IMR-90 (cell line): ENCODE measurements around the gene ZG16B. TPM values are rescaled to one million over a fixed set of nuclear protein-coding genes. Genes with fewer than 3 reads are reported as not detected.

Experiments used
- ATAC-seq: fragments of 200-7000 bp; cut with Tn5 transposase; 2 replicates; pipeline ENCODE4 v1.9.1; 2020; ENCODE audit warnings: low read depth, mild to moderate bottlenecking, moderate library complexity
- BruUV-seq: library from RNA; stranded (reverse); fragments of 400-500 nt; replicated peaks from 2 replicates; lab custom pipeline; 2021; lab: Mats Ljungman, UMichigan
- CTCF ChIA-PET: fragments of 300-600 bp; formaldehyde crosslinking; extraction: SDS; loops from one replicate; lab custom pipeline; 2021; ENCODE audit warnings: antibody characterized with exemption; lab: Yijun Ruan, JAX
- POLR2A ChIA-PET: fragments of 300-600 bp; sonication (Branson Sonifier 250); formaldehyde crosslinking; loops from one replicate; lab custom pipeline; 2022; ENCODE audit warnings: antibody characterized with exemption; ENCODE audit not compliant: unreplicated experiment; lab: Charles Lee
- DNase-seq: peaks from one replicate; pipeline ENCODE4 v3.0.0; 2013
- H2AFZ ChIP-seq: replicated peaks from 2 replicates; pipeline ENCODE3; 2013; ENCODE audit warnings: low read length, mild to moderate bottlenecking; ENCODE audit not compliant: poor library complexity
- H2AK5ac ChIP-seq: 2 replicates; pipeline ENCODE4 v1.6.1; 2013; ENCODE audit warnings: low read depth, low read length, inconsistent platforms
- H2AK9ac ChIP-seq: replicated peaks from 2 replicates; pipeline ENCODE3; 2013; ENCODE audit warnings: mild to moderate bottlenecking, low read depth, low read length, moderate library complexity; ENCODE audit not compliant: poor library complexity
- H2BK120ac ChIP-seq: 2 replicates; pipeline ENCODE4 v1.6.1; 2013; ENCODE audit warnings: low read depth, low read length, inconsistent platforms
- H2BK15ac ChIP-seq: 3 replicates; pipeline ENCODE4 v1.6.1; 2013; ENCODE audit warnings: low read depth, low read length, inconsistent platforms
- H2BK20ac ChIP-seq: 2 replicates; pipeline ENCODE4 v1.6.1; 2013; ENCODE audit warnings: low read depth, mild to moderate bottlenecking, inconsistent platforms, low read length, moderate library complexity
- H2BK5ac ChIP-seq: 2 replicates; pipeline ENCODE4 v1.6.1; 2013; ENCODE audit warnings: mild to moderate bottlenecking, low read depth, low read length, inconsistent platforms; ENCODE audit not compliant: poor library complexity, severe bottlenecking
- H3K14ac ChIP-seq: replicated peaks from 2 replicates; pipeline ENCODE4 v1.6.1; 2013; ENCODE audit warnings: low read depth, low read length, inconsistent platforms
- H3K18ac ChIP-seq: 2 replicates; pipeline ENCODE4 v1.6.1; 2013; ENCODE audit warnings: low read depth, low read length, control low read depth
- H3K23ac ChIP-seq: 2 replicates; pipeline ENCODE4 v1.6.1; 2013; ENCODE audit warnings: low read depth, low read length, inconsistent platforms
- H3K27ac ChIP-seq: 2 replicates; pipeline ENCODE4 v1.5.1; 2013; ENCODE audit warnings: mild to moderate bottlenecking, control low read depth, low read length; ENCODE audit not compliant: insufficient read depth
- H3K27me3 ChIP-seq: 2 replicates; pipeline ENCODE4 v1.6.1; 2013; ENCODE audit warnings: low read length; ENCODE audit not compliant: control insufficient read depth, insufficient read depth
- H3K36me3 ChIP-seq: 2 replicates; pipeline ENCODE4 v1.6.1; 2013; ENCODE audit warnings: low read length, mixed read lengths; ENCODE audit not compliant: control insufficient read depth, insufficient read depth
- H3K4ac ChIP-seq: 2 replicates; pipeline ENCODE4 v1.6.1; 2013; ENCODE audit warnings: low read depth, low read length, inconsistent platforms
- H3K4me1 ChIP-seq: 2 replicates; pipeline ENCODE4 v1.6.1; 2013; ENCODE audit warnings: low read length, mixed read lengths; ENCODE audit not compliant: control insufficient read depth, insufficient read depth
- H3K4me2 ChIP-seq: 2 replicates; pipeline ENCODE4 v1.6.1; 2013; ENCODE audit warnings: low read depth, mild to moderate bottlenecking, control low read depth, low read length, moderate library complexity
- H3K4me3 ChIP-seq: 2 replicates; pipeline ENCODE4 v1.5.1; 2013; ENCODE audit warnings: low read depth, mild to moderate bottlenecking, control low read depth, low read length, moderate library complexity; ENCODE audit not compliant: insufficient read depth
- H3K56ac ChIP-seq: 2 replicates; pipeline ENCODE4 v1.6.1; 2013; ENCODE audit warnings: low read length, inconsistent platforms; ENCODE audit not compliant: insufficient read depth; ENCODE audit errors: extremely low read depth
- H3K79me1 ChIP-seq, 2 experiments: 2 replicates each; pipeline ENCODE4 v1.6.1; 2013; ENCODE audit warnings: low read length in 2 of 2, inconsistent platforms in 1 of 2, low read depth in 1 of 2
- H3K9ac ChIP-seq: 2 replicates; pipeline ENCODE4 v1.6.1; 2013; ENCODE audit warnings: low read depth, low read length, control low read depth
- H3K9me1 ChIP-seq: 2 replicates; pipeline ENCODE4 v1.6.1; 2013; ENCODE audit warnings: low read length, inconsistent platforms; ENCODE audit not compliant: insufficient read depth
- H3K9me3 ChIP-seq: 2 replicates; pipeline ENCODE4 v1.6.1; 2013; ENCODE audit warnings: low read length; ENCODE audit not compliant: control insufficient read depth, insufficient read depth
- H4K20me1 ChIP-seq: 2 replicates; pipeline ENCODE4 v1.6.1; 2013; ENCODE audit warnings: low read length, inconsistent platforms; ENCODE audit not compliant: insufficient read depth
- H4K5ac ChIP-seq: 2 replicates; pipeline ENCODE4 v1.6.1; 2013; ENCODE audit warnings: mild to moderate bottlenecking, low read depth, low read length, control low read depth
- H4K8ac ChIP-seq, 2 experiments: 2 replicates each; pipeline ENCODE4 v1.6.1; 2013; ENCODE audit warnings: low read depth in 2 of 2, low read length in 2 of 2, control low read depth in 1 of 2, inconsistent platforms in 1 of 2
- H4K91ac ChIP-seq: 2 replicates; pipeline ENCODE4 v1.6.1; 2013; ENCODE audit warnings: low read depth, low read length, inconsistent platforms; ENCODE audit not compliant: insufficient read depth
- FOS ChIP-seq: fragments of 150-350 bp; IDR thresholded peaks from 2 replicates; pipeline ENCODE4 v1.6.1; 2016; ENCODE audit warnings: low read depth, low read length
- NFE2L2 ChIP-seq: fragments of 150-350 bp; IDR thresholded peaks from 2 replicates; pipeline ENCODE4 v1.6.1; 2016; ENCODE audit warnings: low read depth, mild to moderate bottlenecking, low read length
- RCOR1 ChIP-seq: IDR thresholded peaks from 2 replicates; pipeline ENCODE4 v1.6.1; 2012; ENCODE audit warnings: mild to moderate bottlenecking, low read length, improper control_type of control experiment; ENCODE audit not compliant: insufficient replicate concordance
- SMC3 ChIP-seq: fragments of 150-350 bp; IDR thresholded peaks from 2 replicates; pipeline ENCODE4 v1.6.1; 2016; ENCODE audit warnings: low read depth, mild to moderate bottlenecking, antibody characterized with exemption, low read length, moderate library complexity
- WGBS, 2 experiments: methylation state at CpG; one replicate each; pipeline versions ENCODE4 v1.1.5 to v1.1.7; 2013; ENCODE audit warnings: missing lambda C conversion rate in 2 of 2; ENCODE audit not compliant: insufficient read length in 1 of 2; ENCODE audit errors: extremely low coverage in 2 of 2; 5-methylcytosine and 5-hydroxymethylcytosine counted together
- dilution Hi-C: fragments of 300-500 bp; cut with HindIII; formaldehyde crosslinking; loops from one replicate; pipeline ENCODE4 v1.14.3; 2018; ENCODE audit warnings: low sequenced_read_pairs; ENCODE audit not compliant: unreplicated experiment
- in situ Hi-C: fragments of 300-500 bp; cut with MboI; formaldehyde crosslinking; loops from 3 replicates; pipeline ENCODE4 v1.14.3; 2019; ENCODE audit warnings: low sequenced_read_pairs, inconsistent platforms, mixed read lengths
- intact Hi-C: fragments of 100-400 bp; cut with micrococcal nuclease; formaldehyde crosslinking; loops from 2 replicates; pipeline ENCODE4 v1.10.0; 2022
- polyA plus RNA-seq, 3 experiments: library from polyadenylated mRNA; depleted of rRNA; stranded (reverse); fragments of >200 nt; gene quantifications; 2 replicates each; pipeline ENCODE4 v1.2.3, GENCODE V29; 2012; ENCODE audit warnings: low replicate concordance in 1 of 3
- total RNA-seq: library from RNA; depleted of rRNA; stranded (reverse); fragments of >200 nt; gene quantifications from 2 replicates; pipeline ENCODE4 v1.2.3, GENCODE V29; 2012
- TF ChIP-seq, protein P1 (sequence below): fragments of 150-350 bp; IDR thresholded peaks from 2 replicates; pipeline ENCODE4 v1.6.1; 2016; ENCODE audit warnings: low read depth, mild to moderate bottlenecking, low read length, moderate library complexity, borderline replicate concordance
- TF ChIP-seq, protein P2 (sequence below): conservative IDR thresholded peaks from 2 replicates; pipeline ENCODE4 v1.5.1; 2012; ENCODE audit warnings: mild to moderate bottlenecking, low read depth, low read length, improper control_type of control experiment

Gene ZG16B
- total and polyA plus RNA-seq, 2 of the 4 experiments (the other 2 are of a cell fraction): 0.54 to 0.65 TPM

DNA sequence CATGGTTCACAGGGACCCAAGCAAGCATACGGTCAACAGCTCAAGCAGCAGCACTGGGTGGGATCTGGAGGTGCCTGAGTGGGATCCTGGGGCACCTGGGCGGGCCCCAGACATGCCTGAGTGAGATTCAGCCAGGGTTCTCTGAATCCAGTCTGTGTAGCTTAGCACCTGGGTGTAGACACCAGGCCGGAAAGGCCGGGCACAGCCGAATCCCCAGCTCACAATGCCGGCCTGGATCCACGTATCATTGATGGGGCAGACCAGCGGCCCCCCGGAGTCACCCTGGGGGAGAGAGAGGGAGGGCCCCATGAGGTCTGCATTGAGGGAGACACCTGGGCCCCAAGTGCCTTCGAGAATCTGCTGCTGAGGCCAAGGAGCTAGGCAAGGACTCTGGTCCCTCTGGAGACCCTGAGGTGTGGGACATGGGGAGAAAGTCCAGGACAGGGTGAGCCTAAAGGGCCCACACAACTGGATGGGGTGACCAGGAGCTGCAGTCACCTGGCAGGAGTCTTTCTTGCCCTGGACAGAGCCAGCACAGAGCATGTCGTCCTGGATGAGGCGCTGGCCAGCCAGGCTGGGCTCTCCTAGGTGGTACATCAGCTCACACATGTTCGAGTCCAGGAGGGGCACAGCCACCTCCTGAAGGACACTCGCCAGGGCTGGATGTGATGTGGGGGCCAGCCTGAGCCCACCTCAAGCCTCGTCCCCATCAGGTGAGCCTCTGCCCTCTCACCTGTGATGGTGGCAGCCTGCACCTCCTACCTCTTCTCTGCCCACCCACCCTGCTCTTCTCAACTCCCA is 9.7 kb downstream of the ZG16B start:
- H3K4me2 ChIP-seq: no peak overlapping the region
- H3K14ac ChIP-seq: no peak overlapping the region
- no peak overlapping the region for H3K9ac ChIP-seq
- H2BK120ac ChIP-seq: no peak overlapping the region; the same call in 1 of the 2 replicates
- H2AK5ac ChIP-seq: peak overlapping the region; percentile 59
- H2AK9ac ChIP-seq: peak overlapping the region; percentile 94
- no peak overlapping the region for H4K5ac ChIP-seq
- H3K18ac ChIP-seq: no peak overlapping the region
- dilution Hi-C loops (no loop called here), in situ Hi-C loops (loop anchor here (10.0 kb wide), 1 partner anchor 75 kb away; the partner anchor contains the start of gene FLYWCH1), intact Hi-C loops (loop anchor here (1.0 to 5.0 kb wide), 3 partner anchors 28 to 79 kb away; no protein-coding TSS in a partner anchor)
- peak overlapping the region in 1 of 2 experiments; percentile 45; a peak in 1 of 4 replicates for H4K8ac ChIP-seq
- BruUV-seq: no TSS peak
- no peak overlapping the region for H3K4me3 ChIP-seq
- H3K23ac ChIP-seq: no peak overlapping the region
- ATAC-seq (no peak), DNase-seq (no peak)
- no peaks in the 10 kb centered on the region for H3K36me3 ChIP-seq
- POLR2A ChIA-PET: interaction anchor here (1.8 kb wide), 1 partner anchor 28 kb away, joined by 6 read pairs; no protein-coding TSS in a partner anchor
- TF ChIP-seq, protein P1, sequence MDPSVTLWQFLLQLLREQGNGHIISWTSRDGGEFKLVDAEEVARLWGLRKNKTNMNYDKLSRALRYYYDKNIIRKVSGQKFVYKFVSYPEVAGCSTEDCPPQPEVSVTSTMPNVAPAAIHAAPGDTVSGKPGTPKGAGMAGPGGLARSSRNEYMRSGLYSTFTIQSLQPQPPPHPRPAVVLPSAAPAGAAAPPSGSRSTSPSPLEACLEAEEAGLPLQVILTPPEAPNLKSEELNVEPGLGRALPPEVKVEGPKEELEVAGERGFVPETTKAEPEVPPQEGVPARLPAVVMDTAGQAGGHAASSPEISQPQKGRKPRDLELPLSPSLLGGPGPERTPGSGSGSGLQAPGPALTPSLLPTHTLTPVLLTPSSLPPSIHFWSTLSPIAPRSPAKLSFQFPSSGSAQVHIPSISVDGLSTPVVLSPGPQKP: no peak
- TF ChIP-seq NFE2L2: no peak
- TF ChIP-seq FOS: no peak
- TF ChIP-seq SMC3: no peak
- TF ChIP-seq RCOR1: no peak
- TF ChIP-seq, protein P2, sequence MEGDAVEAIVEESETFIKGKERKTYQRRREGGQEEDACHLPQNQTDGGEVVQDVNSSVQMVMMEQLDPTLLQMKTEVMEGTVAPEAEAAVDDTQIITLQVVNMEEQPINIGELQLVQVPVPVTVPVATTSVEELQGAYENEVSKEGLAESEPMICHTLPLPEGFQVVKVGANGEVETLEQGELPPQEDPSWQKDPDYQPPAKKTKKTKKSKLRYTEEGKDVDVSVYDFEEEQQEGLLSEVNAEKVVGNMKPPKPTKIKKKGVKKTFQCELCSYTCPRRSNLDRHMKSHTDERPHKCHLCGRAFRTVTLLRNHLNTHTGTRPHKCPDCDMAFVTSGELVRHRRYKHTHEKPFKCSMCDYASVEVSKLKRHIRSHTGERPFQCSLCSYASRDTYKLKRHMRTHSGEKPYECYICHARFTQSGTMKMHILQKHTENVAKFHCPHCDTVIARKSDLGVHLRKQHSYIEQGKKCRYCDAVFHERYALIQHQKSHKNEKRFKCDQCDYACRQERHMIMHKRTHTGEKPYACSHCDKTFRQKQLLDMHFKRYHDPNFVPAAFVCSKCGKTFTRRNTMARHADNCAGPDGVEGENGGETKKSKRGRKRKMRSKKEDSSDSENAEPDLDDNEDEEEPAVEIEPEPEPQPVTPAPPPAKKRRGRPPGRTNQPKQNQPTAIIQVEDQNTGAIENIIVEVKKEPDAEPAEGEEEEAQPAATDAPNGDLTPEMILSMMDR: no peak
- peak overlapping the region; percentile 23 for H2AFZ ChIP-seq
- 80% methylated on average over 4 of the region's 15 CpGs; no CpG with 5 or more reads in 1 of the 2 experiments for WGBS, 2 experiments
- no peaks in the 10 kb centered on the region for H3K79me1 ChIP-seq
- no peaks in the 10 kb centered on the region for H3K9me3 ChIP-seq
- peaks cover 10% of the 10 kb centered on the region for H3K9me1 ChIP-seq
- H4K20me1 ChIP-seq: peaks cover 7% of the 10 kb centered on the region; the same call in 1 of the 2 replicates
- H2BK5ac ChIP-seq: no peak overlapping the region
- peak overlapping the region; percentile 88; the same call in 1 of the 3 replicates for H2BK15ac ChIP-seq
- peak overlapping the region; percentile 26; the same call in 1 of the 2 replicates for H3K4ac ChIP-seq
- CTCF ChIA-PET: interaction anchor here (0.6 to 2.6 kb wide), 12 partner anchors 7 to 107 kb away, joined by 3 to 54 read pairs (median 5); partner anchors contain the start of genes FLYWCH1 and FLYWCH2
- peaks cover 10% of the 10 kb centered on the region for H3K4me1 ChIP-seq
- no peak overlapping the region for H3K27ac ChIP-seq
- H4K91ac ChIP-seq: no peak overlapping the region
- H3K56ac ChIP-seq: no peak overlapping the region
- no peak overlapping the region; the same call in 1 of the 2 replicates for H2BK20ac ChIP-seq
- no peaks in the 10 kb centered on the region; the same call in 1 of the 2 replicates for H3K27me3 ChIP-seq
